ENCODE data around the gene PMIS2. TPM values are rescaled to one million over a fixed set of nuclear protein-coding genes. Genes with fewer than 3 reads are reported as not detected.

Gene PMIS2
- total RNA-seq, 1 experiment from 2014 or later: not detected

- Mint-ChIP-seq H3K9me3 (ENCODE audit: unreplicated experiment) (no peaks in the 10 kb centered on the region), H3K4me1 (ENCODE audit: insufficient read depth, unreplicated experiment) (peaks cover 10% of the 10 kb centered on the region), H3K4me3 (ENCODE audit: unreplicated experiment) (no peak overlapping the region), H3K36me3 (ENCODE audit: insufficient read depth, unreplicated experiment) (peaks cover 70% of the 10 kb centered on the region), H3K27me3 (ENCODE audit: insufficient read depth, unreplicated experiment) (no peaks in the 10 kb centered on the region), H3K27ac (ENCODE audit: low read depth, unreplicated experiment) (no peak overlapping the region)
- no TSS peak for BruUV-seq (replicated peaks)
- CTCF ChIA-PET: interaction anchor here (0.8 kb wide), 1 partner anchor 9 kb away, joined by 3 read pairs; no protein-coding TSS in a partner anchor
- POLR2A ChIA-PET: interaction anchor here (0.6 kb wide), 1 partner anchor 15 kb away, joined by 4 read pairs; no protein-coding TSS in a partner anchor
- TF ChIP-seq, protein P1, sequence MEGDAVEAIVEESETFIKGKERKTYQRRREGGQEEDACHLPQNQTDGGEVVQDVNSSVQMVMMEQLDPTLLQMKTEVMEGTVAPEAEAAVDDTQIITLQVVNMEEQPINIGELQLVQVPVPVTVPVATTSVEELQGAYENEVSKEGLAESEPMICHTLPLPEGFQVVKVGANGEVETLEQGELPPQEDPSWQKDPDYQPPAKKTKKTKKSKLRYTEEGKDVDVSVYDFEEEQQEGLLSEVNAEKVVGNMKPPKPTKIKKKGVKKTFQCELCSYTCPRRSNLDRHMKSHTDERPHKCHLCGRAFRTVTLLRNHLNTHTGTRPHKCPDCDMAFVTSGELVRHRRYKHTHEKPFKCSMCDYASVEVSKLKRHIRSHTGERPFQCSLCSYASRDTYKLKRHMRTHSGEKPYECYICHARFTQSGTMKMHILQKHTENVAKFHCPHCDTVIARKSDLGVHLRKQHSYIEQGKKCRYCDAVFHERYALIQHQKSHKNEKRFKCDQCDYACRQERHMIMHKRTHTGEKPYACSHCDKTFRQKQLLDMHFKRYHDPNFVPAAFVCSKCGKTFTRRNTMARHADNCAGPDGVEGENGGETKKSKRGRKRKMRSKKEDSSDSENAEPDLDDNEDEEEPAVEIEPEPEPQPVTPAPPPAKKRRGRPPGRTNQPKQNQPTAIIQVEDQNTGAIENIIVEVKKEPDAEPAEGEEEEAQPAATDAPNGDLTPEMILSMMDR (IDR thresholded peaks at IDR 0.05; ENCODE audit: unreplicated experiment): no peak
- intact Hi-C loops (cut with micrococcal nuclease): no loop called here
- DNase-seq (ENCODE audit: unreplicated experiment): no peak
These were observed 47.9 kb downstream of the PMIS2 start for GRCh38 chr19:35633727-35634440.

DNA sequence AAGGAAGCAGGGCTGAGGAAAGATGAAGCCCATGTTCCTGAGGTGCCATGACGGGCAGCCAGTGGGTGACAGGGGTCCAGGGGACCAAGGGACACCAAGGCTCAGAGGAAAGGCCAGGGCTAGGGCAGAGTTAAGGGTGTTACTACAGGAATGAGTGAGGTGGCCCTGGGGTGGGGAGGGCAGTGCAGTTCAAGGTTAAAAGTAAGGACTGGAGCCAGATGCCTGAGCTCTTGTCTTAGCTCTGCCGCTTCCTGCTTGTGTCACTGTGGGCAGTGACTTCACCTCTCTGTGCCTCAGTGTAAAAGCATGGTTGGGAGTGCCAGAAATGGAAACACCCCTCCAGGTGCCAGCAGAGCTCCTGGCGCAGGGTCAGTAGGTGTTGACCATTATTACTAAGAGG lies 50.7 kb downstream of the PMIS2 start:
- no peak overlapping the region for H3K27ac Mint-ChIP-seq (ENCODE audit: low read depth, unreplicated experiment)
- intact Hi-C loops (cut with micrococcal nuclease): no loop called here
- ChIA-PET POLR2A (no interaction called here), CTCF (no interaction called here)
- H3K27me3 Mint-ChIP-seq (ENCODE audit: insufficient read depth, unreplicated experiment): no peaks in the 10 kb centered on the region
- DNase-seq (ENCODE audit: unreplicated experiment): no peak
- TF ChIP-seq, protein P1 (IDR thresholded peaks at IDR 0.05; ENCODE audit: unreplicated experiment): no peak
- no peak overlapping the region for H3K4me3 Mint-ChIP-seq (ENCODE audit: unreplicated experiment)
- H3K4me1 Mint-ChIP-seq (ENCODE audit: insufficient read depth, unreplicated experiment): peaks cover 4% of the 10 kb centered on the region
- no TSS peak for BruUV-seq (replicated peaks)
- H3K9me3 Mint-ChIP-seq (ENCODE audit: unreplicated experiment): no peaks in the 10 kb centered on the region
- H3K36me3 Mint-ChIP-seq (ENCODE audit: insufficient read depth, unreplicated experiment): peaks cover 59% of the 10 kb centered on the region

Other genes starting within 250 kb of the PMIS2 start
- gene FFAR1, start 238.3 kb upstream of the PMIS2 start, total RNA-seq (2022): not detected in 2 replicates
- not detected in 2 replicates for gene FFAR3, start 227.7 kb upstream of the PMIS2 start, total RNA-seq (2022)
- gene GPR42, start 215.1 kb upstream of the PMIS2 start, total RNA-seq (2022): not detected in 2 replicates
- not detected in 2 replicates for gene FFAR2, start 137.9 kb upstream of the PMIS2 start, total RNA-seq (2022)
- not detected in 2 replicates for gene KRTDAP, start 95.7 kb upstream of the PMIS2 start, total RNA-seq (2022)
- 86.2 and 90.7 TPM in 2 replicates for gene DMKN, start 72.5 kb upstream of the PMIS2 start, total RNA-seq (2022)
- 0.61 TPM in 1 of 2 replicates, not detected in the other for gene SBSN, start 57.9 kb upstream of the PMIS2 start, total RNA-seq (2022)
- not detected in 2 replicates for gene GAPDHS, start 52.7 kb upstream of the PMIS2 start, total RNA-seq (2022)
- gene TMEM147, start 40.5 kb upstream of the PMIS2 start, total RNA-seq (2022): 110 and 123 TPM in 2 replicates
- gene ATP4A, start 22.5 kb upstream of the PMIS2 start, total RNA-seq (2022): not detected in 2 replicates
- gene HAUS5, start 26.6 kb downstream of the PMIS2 start, total RNA-seq (2022): 6.3 and 10.6 TPM in 2 replicates
- gene RBM42, start 42.9 kb downstream of the PMIS2 start, total RNA-seq (2022): 84.2 and 87.7 TPM in 2 replicates
- 0.44 and 1.0 TPM in 2 replicates for gene ETV2, start 55.6 kb downstream of the PMIS2 start, total RNA-seq (2022)
- gene COX6B1, start 62.1 kb downstream of the PMIS2 start, total RNA-seq (2022): 213 and 265 TPM in 2 replicates
- gene UPK1A, start 80.3 kb downstream of the PMIS2 start, total RNA-seq (2022): not detected in 2 replicates
- not detected in 2 replicates for gene ZBTB32, start 118.4 kb downstream of the PMIS2 start, total RNA-seq (2022)
- gene KMT2B, start 131.8 kb downstream of the PMIS2 start, total RNA-seq (2022): 36.0 TPM in 2 replicates
- 3.6 and 4.2 TPM in 2 replicates for gene IGFLR1, start 156.3 kb downstream of the PMIS2 start, total RNA-seq (2022)
- 32.0 and 37.5 TPM in 2 replicates for gene U2AF1L4, start 159.2 kb downstream of the PMIS2 start, total RNA-seq (2022)
- 65.0 and 86.9 TPM in 2 replicates for gene PSENEN, start 159.5 kb downstream of the PMIS2 start, total RNA-seq (2022)
- gene LIN37, start 162.4 kb downstream of the PMIS2 start, total RNA-seq (2022): 19.6 and 24.6 TPM in 2 replicates
- gene HSPB6, start 170.9 kb downstream of the PMIS2 start, total RNA-seq (2022): 0.21 TPM in 1 of 2 replicates, not detected in the other
- 33.8 and 37.3 TPM in 2 replicates for gene PROSER3, start 172.0 kb downstream of the PMIS2 start, total RNA-seq (2022)
- gene ARHGAP33, start 189.4 kb downstream of the PMIS2 start, total RNA-seq (2022): 5.4 and 5.6 TPM in 2 replicates
- gene PRODH2, start 226.7 kb downstream of the PMIS2 start, total RNA-seq (2022): not detected in 2 replicates

Measured in MCF 10A (cell line).